GM18511 (cell line): ENCODE results near the gene IL1RAP.
"Not testable (repeated sequence)": the region's sequence is repeated elsewhere in the genome, so short reads cannot be mapped to it uniquely, and the experiment has no call there.

Experiments
- ATAC-seq: cut with Tn5 transposase; IDR thresholded peaks from one replicate; pipeline ENCODE4 v1.9.1; 2021; ENCODE audit warnings: mild to moderate bottlenecking, moderate library complexity; ENCODE audit not compliant: unreplicated experiment

IL1RAP gene, protein sequence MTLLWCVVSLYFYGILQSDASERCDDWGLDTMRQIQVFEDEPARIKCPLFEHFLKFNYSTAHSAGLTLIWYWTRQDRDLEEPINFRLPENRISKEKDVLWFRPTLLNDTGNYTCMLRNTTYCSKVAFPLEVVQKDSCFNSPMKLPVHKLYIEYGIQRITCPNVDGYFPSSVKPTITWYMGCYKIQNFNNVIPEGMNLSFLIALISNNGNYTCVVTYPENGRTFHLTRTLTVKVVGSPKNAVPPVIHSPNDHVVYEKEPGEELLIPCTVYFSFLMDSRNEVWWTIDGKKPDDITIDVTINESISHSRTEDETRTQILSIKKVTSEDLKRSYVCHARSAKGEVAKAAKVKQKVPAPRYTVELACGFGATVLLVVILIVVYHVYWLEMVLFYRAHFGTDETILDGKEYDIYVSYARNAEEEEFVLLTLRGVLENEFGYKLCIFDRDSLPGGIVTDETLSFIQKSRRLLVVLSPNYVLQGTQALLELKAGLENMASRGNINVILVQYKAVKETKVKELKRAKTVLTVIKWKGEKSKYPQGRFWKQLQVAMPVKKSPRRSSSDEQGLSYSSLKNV

DNA sequence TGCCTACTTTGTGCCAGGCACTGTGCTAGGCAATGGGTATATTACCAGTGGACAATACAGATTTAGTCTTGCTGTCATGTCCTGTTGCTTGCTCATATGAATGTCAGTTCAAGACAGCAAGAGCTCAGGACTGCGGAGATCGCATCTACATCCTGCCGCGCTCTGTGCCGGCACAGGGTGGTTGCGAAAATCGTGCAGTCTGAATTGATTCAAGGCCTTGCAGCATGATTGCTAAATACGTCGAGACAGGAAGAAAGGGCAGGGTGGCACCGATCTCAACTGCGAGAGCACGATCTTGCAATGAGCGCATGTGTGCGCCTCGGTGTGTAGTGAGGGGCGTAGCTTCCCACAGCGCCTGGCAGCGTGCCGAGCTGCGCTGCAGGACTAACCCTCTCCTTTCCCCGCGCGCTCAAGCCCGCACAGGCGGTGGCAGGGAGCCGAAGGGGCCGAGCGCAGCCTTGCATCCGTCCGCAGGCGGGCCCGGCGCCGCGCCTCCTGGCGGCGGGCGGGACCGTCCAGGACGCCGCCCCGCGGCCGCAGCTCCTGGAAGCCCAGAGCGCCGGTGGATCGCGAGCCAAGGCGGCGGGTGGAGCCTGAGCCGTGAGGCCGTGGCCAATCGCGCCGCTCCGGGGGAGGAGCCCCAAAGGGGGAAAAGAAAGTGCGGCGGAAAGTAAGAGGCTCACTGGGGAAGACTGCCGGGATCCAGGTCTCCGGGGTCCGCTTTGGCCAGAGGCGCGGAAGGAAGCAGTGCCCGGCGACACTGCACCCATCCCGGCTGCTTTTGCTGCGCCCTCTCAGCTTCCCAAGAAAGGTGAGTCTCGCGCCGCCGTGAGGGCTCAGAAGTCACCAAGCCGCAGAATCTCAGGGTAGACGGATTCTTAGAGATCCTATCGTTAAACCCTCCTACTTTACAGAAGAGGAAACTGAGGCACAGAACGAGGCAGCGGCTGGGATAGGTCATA lies at the start of gene IL1RAP:
Gene IL1RAP (plus strand): TSS at position 677 of the 962 bp plus-strand sequence. CDS start 50,205 bp downstream, outside the sequence.
- ATAC-seq: peak; percentile 99

- ATAC-seq: no peak
These were observed 46.0 kb upstream of the IL1RAP start for GRCh38 chr3:190467922-190468321.

DNA sequence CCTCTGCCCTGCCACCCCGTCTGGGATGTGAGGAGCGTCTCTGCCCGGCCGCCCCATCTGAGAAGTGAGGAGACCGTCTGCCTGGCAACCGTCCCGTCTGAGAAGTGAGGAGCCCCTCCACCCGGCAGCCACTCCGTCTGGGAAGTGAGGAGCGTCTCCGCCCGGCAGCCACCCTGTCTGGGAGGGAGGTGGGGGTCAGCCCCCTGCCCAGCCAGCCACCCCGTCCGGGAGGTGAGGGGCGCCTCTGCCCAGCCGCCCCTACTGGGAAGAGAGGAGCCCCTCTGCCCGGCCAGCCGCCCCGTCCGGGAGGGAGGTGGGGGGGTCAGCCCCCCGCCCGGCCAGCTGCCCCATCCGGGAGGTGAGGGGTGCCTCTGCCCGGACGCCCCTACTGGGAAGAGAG lies 40.6 kb upstream of the IL1RAP start:
- ATAC-seq: not testable (repeated sequence)

DNA sequence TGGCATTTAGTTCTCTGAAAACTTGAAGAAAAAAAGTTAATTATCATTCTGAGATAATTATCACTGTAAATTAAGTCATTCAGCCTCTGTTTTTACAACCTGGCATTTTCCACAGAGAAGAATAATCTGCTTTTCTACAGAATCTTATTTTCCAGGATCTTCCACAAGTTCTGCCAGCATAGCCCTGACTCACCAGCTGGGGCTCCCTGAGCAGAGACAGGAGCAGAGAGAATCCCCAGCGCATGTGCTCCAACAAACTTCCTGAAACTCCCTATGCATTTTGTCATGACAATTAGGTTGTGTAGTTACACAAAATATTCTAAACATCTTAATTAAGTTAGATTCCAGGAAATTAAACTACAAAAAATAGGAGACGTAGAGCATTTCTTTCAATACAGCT lies 32.1 kb upstream of the IL1RAP start:
- ATAC-seq: no peak

GRCh38 chr3:190485830-190486532 lies 27.9 kb upstream of the IL1RAP start:
- ATAC-seq: no peak

DNA sequence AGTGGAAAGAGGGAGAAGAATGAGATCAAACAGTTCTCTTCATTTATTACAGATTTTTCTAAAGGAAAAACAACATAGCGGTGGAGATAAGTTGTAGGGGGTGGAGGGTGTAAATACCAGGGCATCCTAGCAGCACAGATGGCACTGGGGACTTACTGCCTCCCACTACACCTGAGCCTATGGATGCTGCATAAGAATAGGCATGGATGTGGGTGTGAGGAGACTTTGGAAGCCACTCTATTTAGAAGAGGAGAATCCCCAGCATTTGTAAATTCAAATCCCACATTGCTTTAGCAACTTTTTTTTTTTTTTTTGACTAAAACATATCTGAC lies 27.4 kb upstream of the IL1RAP start:
- no peak for ATAC-seq

DNA sequence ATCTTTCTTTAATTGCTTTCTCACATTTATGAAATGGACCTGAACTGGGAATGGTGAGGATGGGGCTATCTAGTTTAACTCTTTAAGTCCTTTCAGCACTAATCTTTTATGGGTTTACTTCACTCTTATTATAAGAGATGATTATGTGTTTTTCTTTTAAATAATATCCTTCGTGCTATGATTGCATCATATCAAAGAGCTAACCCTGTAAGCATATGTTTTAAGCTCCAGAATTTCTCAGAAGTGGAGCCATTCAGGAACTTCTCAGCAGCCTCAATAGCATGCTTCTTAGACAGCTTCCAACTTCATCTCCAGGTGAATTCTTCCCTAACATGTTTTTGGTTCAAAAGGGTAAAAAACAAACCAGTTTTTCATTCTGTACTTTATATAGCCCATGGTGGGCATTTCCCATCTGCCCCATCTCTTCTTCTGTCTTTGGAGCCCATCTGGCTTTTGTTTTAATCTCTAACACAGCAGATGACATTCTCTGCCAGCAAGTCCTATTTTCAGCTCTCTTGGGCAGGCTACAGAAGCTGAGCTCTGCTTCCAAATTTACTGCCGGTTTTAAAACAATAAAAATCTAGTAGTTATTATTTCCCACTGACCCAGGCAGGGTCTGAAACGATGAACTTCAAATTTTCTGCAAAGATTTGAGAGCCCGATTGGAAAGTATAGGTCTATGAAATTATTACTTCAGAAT lies 26.8 kb upstream of the IL1RAP start:
- ATAC-seq: no peak

GRCh38 chr3:190491533-190492054 lies 22.3 kb upstream of the IL1RAP start:
- no peak for ATAC-seq

GRCh38 chr3:190492129-190492528 lies 21.8 kb upstream of the IL1RAP start:
- no peak for ATAC-seq

DNA sequence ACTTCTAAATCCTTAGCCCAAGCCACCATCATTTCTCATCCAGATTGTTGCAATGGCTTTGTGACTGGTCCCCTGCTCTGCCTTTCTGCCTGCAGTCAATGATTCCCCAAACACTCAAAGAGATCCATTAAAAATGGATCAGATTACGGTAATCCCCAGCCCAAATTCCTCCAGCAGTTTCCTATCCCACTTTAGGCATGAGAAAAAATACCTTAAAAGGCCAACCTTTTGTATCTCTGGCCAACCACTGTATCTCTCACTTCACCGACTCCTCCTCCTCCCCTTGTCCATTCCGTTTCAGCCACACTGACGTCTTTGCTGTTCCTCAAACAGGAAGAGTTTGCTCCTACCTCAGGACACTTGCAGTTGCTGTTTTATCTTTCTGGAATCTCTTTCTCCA lies 20.9 kb upstream of the IL1RAP start:
- ATAC-seq: no peak

DNA sequence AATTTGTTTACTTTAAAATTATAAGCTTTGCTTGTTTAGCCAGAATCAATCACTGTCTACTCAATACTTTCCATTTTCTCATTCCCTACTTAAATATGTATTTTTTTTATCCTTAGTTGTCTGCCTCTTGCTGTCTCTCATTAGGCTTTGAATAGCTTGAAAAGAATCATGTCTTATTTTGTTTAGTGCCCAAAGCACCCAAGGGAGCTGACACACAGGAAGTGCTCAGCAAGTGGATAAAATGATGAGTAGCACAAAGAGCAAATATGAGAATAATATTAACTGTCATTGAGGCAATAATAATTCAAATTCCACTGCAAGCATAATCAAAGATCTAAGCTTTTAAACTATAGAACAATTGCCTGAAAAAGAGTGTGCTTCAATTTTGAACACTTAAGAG lies 19.0 kb upstream of the IL1RAP start:
- ATAC-seq: no peak

DNA sequence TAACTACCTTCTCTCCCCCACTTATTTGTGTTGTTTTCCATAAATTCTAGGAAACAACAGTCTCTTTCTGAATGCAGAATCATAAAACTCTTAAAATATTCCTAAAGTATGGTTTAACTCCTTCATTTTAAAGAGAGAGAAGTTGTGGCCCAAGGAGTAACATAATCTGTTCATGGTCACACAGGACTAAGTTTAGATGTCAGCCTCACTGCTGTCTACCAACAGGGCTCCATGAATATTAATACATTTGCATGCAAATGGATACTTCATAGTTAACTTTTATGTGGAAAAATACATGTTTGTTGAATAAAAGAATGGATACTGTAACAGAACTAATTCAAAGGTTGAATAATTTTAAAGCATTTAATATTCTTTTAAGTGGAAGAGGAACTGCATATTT lies 18.5 kb upstream of the IL1RAP start:
- no peak for ATAC-seq

GRCh38 chr3:190495796-190496195 lies 18.1 kb upstream of the IL1RAP start:
- no peak for ATAC-seq

DNA sequence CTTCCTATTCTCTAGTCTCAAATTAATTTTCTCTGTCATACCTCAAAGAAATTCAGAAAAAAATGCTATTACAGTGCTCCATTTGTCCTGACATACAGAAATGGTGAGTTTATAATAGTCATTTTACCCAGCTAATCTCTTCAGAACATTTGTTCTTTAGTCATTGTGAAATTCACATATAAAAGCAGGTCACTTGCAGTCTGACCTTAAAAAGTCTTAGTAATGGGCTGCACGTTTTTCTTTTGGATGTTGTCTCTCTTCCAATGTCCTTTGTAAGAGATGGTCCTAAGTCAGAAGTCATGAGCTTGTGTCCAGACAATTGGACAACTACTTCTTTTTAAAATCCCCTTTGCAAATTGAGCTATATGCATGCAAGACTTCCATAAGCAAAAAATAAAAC lies 17.0 kb upstream of the IL1RAP start:
- ATAC-seq: no peak

GRCh38 chr3:190497811-190498210 lies 16.1 kb upstream of the IL1RAP start:
- ATAC-seq: no peak

DNA sequence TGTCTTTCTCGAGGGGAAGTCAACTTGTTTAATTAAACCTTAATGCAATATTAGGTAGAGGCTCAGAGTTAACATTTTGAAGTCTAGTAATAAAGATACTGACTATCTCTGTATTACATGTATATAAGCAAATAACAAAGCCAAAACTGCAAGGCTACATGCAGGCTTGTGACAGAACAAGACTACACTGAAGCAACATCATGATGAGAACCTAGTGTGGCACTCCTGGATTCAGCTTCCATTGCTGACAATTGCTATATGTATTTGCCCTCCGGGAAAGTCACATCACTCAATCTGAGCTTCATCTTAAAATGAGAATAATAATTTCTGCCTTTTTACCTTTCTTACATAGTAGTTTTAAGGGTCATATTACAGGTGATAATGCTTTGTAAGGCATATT lies 15.6 kb upstream of the IL1RAP start:
- ATAC-seq: no peak

- ATAC-seq: no peak
These were observed 14.8 kb upstream of the IL1RAP start for GRCh38 chr3:190499122-190499521.

GRCh38 chr3:190502946-190503345 lies 10.9 kb upstream of the IL1RAP start:
- ATAC-seq: no peak

DNA sequence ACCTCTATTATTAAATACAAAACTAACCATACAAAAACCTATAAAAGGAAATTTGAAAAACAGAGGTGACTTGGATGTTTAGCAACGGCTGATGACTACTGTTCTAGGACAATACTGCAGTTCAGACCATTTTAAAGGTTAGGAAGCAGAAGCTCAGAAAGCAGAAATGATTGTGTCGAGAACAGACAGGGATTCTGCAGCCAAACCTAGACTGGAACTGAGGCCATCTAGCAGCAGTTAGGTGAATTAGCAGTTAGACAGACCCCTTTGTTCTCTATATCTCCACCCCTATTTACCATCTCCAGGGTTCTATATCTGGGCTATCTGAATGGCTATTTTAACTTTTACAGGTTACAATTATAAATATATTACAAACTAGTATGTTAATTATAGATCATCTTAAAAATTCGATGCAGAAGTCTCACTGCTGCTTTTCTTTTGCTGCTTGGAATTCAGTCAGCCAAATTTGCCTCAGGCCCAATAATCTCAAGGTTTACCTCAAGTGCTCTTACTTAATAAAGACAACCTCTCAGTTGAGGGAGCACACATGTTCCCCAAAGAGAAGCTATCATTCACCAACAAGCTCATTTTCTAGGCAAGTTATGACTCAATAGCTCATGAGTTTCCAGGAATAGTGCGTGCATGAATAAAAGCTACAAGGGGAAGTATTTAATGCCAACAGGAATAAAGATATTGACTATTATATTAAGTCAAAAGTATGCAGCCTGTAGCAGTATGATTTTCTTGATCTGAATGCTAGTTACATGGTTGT lies 9.3 kb upstream of the IL1RAP start:
- no peak for ATAC-seq
